Activated T-cell treated with anti-CD3 and anti-CD28 coated beads, Interleukin-2, amount 50 U/mL, for 1 hour (primary cell): ENCODE measurements around the gene SEMA5A.

Source experiments
- DNase-seq: peaks from one replicate; pipeline ENCODE4 v3.0.0-alpha.2; 2020

The SEMA5A gene

DNA sequence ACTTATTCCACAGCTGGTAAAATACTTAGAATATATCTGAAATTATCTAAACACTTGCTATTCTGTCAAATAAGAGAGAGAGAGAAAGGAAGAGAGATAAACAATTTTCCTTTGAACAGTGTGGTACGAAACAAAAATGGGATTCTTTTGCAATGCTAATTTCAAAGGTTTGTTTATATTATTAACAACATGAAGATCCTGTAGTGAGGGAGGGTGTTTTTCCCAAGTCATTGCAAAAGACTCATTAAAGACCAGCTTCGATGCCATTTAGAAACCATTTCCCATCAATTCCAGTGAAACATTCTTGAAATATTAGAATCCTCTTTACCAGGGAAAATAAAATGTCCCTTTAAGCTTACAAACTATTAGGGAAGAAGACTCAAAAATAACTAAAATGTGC, 505.4 kb downstream of the SEMA5A start:
- DNase-seq = no peak

DNA sequence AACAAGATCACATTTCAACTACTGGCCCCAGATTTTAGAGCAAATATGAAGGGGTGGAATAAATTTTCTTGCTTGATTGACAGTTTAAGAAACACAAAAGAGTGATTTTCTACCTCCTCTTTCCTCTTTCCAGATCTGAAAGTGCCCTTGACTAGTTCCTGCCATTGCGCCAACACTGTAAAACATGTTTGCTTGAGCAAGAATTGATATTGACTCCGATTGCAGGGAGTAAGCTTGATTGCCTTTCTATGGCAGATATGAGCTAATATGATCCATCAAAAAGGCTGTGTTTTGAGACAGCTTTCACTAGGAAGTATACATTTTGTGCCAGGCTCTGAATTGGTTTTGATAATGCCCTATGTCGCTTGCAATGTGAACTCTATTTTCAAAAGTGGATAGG, 508.8 kb downstream of the SEMA5A start:
- no peak for DNase-seq

DNA sequence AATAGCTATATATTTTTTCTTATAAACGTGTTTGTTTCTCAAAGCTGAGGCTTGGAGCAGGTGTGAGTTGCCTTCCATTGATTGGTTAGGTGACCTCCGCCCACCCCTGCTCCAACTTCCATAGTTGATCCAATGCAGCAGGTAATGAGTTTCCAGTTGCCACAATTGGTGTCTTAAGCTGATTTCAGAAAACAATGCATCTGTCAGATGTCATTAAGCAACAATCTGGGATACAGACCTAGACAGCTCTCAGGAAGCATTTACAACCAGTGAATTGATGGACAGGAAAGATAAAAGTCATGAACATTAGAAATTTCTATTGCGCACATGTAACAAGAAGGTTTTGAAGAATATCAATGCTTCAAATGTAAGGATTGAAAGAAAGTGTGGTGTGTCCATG, 510.5 kb downstream of the SEMA5A start:
- no peak for DNase-seq

DNA sequence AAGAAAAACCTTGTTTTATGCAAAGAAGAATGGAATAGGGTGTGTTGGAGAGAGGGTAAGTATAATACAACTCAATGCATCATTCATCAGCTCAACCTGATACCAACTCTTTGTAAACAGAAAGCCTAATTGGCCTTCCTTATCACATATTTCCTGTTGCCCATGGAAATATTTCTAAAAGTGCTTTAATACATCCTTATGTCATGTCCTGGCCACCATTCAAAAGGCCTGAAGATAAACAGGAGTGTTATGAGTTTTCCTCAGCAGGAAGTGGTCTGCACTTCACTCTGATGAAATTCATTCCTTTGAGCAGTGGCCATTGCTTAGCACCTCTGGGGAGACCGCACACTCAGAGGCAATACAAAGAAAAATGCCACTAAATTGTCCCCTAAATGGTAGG, 511.2 kb downstream of the SEMA5A start:
- no peak for DNase-seq

DNA sequence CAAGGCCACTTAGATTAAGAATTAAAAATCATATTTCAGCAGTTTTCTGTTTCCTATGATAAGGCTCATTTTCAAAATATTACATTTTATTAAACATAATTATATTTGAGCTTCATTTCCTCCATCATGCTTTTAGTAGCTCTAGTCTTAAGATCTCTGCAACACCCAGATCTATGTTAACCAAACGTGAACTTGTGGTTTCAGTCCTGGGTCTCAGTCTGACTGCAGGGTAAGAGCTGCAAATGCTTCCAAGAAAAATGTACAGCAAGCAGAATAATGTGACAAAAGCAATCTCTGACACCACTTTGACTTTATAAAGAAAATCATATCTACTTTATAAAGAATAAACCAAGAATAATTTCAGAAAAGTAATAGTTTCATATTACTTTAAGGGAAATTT, 512.4 kb downstream of the SEMA5A start:
- no peak for DNase-seq

DNA sequence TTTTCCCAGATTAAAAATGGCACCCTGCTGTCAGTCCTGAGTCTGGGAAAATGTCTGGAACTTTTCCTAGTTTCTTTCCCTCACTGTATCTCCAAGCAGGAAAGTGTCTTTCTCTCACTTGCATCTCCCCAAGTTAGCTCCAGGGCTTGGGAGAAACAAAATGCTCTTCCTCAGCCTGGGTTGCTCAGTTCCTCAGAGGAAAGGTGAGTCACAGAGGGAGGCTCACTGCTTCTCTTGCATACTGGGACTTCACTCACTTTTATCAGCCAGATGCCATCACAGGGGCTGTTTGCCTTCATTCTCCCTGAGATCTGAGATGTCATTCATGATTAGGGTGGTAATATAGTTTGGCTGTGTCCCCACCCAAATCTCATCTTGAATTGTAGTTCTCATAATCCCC, 519.9 kb downstream of the SEMA5A start:
- DNase-seq = no peak

DNA sequence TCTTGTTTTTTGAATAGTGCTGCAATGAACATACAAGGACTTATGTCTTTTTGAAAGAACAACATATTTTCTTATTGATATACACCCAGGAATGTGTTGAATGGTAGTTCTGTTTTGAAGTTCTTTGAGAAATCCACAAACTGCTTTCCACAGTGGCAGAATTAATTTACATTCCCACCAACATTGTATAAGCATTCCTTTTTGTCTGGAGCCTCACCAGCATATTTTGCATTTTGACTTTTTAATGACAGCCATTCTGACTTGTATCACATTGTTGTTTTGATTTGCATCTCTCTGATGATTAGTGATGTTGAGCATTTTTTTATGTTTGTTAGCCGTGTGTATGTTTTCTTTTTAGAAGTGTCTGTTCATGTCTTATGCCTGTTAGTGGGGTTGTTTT, 524.9 kb downstream of the SEMA5A start:
- DNase-seq = no peak

DNA sequence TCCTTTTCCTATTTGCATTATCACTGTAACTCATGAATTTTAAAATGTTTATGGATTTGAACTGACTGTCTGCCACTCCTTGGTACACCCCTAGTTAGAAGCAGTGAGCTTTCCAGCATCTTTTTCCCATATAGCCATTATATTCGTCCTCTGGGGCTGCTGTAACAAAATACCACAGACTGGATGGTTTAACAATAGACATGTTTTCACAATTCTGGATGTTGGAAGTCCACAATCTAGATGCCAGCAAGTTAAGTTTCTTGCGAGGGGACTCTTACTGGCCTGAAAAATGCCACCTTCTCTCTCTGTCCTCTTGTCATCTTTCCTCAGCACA, 530.0 kb downstream of the SEMA5A start:
- DNase-seq = no peak

DNA sequence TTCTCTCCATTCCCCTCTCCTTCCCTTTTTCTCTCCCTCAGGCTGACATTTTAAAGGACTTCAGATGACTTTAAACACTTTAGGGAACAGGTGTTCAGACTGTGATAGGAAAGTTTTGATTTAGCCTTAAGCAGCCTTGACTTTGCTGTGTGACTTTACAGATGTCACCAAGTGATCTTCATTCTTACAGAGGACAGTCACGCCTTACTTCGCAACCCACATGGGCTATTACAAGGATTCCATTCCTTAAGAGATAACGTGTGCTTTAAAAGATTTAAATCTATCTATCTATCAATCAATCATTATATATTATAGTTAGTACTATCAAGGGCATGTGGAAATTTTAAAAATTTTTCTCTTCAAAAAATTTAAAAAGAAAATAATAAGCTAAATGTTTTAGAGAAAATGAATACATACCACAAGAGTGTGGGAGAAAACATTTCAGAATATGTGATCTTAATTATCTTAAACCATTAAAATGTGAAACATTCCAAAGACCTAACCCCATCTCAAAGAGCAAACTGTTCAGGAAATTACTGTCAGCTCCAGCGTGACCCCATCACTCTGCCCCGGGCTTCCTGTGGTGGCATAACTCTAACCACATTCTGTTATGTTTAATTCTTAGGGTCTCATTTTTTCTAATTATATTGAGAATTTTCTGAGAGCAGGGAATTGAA, 530.5 kb downstream of the SEMA5A start:
- DNase-seq = no peak

DNA sequence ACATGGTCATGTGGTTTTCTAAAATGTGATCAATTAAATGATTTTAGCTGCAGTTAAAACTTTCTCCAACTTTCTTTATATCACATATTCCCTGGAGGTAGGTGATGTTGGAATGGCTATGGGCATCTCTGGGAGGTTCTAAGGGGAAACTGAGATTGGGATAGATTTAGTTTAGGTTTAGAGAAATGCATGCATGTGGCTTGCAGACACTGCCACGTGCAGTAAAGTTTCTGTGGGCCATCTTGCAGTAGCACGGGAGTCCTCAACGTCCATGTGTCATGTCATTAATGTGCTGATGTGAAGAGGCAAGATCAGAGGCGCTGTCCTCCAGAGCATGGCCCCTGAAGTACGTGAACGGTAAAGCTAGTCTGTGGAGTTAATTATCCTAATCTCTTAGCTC, 532.7 kb downstream of the SEMA5A start:
- DNase-seq = no peak

DNA sequence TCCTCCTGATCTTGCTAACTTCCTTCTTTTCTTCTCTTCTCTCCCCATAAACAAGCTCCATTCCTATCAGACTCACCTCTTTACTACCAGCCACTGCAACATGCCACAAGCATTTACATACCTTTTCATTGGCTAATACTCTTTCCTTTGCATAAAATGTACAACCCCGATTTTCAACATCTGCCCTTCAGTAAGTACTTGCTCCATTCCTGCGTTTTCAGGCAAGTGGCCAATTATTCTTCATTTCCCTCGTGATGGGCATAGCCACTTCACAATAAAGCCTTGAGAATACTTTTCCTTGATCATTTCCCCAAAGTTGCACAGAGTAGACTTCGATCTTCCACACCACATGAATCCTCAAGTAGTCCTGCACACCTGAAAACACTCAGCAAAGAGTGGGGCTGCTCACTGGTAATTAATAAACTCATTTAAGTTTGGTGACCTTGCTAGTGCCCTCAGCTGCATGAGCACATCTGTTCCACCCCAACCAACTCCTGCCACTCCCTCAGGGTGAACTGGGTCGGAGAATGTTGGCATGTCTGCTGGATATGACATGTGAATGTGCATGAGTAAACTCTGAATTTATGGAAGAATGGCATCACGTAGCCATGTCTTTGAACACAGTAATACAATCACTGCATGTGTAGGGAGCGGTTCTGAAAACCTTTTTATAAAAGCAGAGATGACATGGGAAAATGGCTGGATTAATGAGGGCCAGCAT, 535.8 kb downstream of the SEMA5A start:
- DNase-seq = no peak

DNA sequence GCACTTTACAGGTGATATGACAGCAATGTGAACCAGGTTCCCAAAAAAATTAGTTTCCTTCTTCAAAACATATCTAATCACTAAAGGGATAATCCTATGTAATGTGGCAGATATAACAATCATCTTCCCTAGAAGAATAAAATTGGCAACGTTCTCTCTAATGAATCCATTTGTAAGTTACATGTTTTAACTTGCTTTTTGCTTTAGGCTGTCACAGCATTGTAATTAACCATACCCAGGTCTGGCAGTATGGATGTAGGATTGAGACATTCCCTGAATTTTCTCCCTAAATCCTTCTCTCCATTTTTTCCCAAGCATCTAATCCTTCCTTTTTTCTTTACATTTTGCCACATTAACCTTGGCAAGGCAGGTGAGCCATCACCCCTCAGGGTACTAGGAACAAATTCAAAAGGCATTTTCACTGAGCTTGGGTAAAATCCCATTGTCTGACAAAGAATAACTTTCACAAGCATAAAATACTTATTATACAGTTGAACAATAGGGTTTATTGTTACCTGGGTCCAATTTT, 548.3 kb downstream of the SEMA5A start:
- DNase-seq = no peak

DNA sequence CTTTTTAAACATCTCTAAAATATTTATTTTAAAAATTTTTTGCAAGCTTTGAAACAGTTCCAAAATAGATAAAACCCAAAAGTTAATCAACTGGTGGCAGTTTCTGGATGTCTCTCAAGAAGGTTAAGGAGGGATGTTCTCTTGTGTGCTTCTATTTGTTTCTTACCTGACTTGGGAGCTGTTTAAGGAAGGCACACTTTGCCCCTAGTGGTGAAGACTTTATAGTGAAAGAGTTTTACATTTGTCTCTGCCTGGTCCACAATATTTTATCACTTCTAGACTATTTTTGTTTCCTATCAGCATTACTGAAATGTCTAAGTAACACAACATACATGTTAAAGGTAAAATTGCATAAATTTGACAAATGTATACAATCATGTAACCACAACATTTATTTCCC, 552.8 kb downstream of the SEMA5A start:
- DNase-seq = no peak
